ENCODE results near the gene GABBR2.

GRCh38 chr9:98449871-98450270 lies 258.9 kb downstream of the GABBR2 start:
- TF ChIP-seq CTCF (IDR thresholded peaks at IDR 0.05) (no peak), POLR2AphosphoS5 (IDR thresholded peaks at IDR 0.05) (no peak)
